GM21717 (cell line): ENCODE measurements around the gene IL2RG.

Source experiments
- ATAC-seq: cut with Tn5 transposase; IDR thresholded peaks from one replicate; pipeline ENCODE4 v1.9.1; 2021; ENCODE audit warnings: mild to moderate bottlenecking, moderate library complexity; ENCODE audit not compliant: unreplicated experiment

IL2RG gene

GRCh38 chrX:71081330-71082123 lies 29.9 kb downstream of the IL2RG start:
- ATAC-seq = no peak

- no peak for ATAC-seq
Measured at GRCh38 chrX:71070531-71070930, 40.8 kb downstream of the IL2RG start.

GRCh38 chrX:71068044-71068918 lies 43.1 kb downstream of the IL2RG start, which contains the start of gene SNX12:
Gene SNX12, minus strand, starts transcription at chrX:71068334. Its CDS starts 28 bp downstream, at chrX:71068306.
- peak; percentile 95 for ATAC-seq

DNA sequence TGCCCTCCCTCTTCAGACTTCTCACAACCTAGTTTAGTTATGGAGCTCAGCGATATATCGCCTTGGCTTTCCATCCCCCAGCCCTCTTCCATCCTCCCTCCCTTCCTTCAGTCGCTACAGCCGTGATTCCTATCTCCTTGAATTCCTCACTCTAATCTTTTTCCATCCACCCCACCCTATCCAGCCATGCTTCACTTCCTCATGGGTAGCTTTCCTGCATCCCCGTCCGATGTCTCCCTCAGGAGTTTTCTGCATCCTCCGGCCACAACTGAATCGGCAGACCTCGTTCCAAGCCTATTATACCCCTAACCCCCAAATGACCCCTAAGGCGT lies 43.7 kb downstream of the IL2RG start:
- peak; percentile 2 for ATAC-seq

- no peak for ATAC-seq
Measured at GRCh38 chrX:71067089-71067488, 44.3 kb downstream of the IL2RG start.

DNA sequence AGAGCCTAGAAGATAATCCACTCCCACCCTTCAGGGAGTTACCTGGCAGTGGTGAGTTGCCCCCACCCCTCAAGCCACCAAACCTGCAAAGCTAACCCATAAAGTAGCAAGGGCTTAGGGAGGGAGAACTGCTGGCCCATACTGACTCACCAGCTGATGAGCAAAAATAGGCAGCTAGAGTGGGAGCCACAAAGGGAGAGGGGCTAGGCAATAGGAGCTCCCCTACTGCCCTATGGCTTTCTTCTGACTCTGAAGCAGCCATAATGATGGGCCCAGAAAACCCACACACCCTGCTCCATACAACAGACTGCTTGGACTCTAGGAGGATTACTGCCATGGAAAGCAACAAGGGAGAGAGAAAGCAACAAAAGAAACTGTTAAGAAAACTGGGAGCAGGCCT lies 51.2 kb downstream of the IL2RG start:
- no peak for ATAC-seq

GRCh38 chrX:71057848-71058530 lies 53.4 kb downstream of the IL2RG start:
- ATAC-seq = no peak
